ENCODE results near the gene PIK3CB. TPM values are rescaled to one million over a fixed set of nuclear protein-coding genes. Genes with fewer than 3 reads are reported as not detected.

The PIK3CB gene
- polyA plus RNA-seq, 3 donors, result 14.1 to 33.6 (median 20.4) TPM

- H3K27ac ChIP-seq (ENCODE audit: low read depth in 1 of 2, low read length in 2 of 2), result no peak overlapping the region
- TF ChIP-seq, protein P1, sequence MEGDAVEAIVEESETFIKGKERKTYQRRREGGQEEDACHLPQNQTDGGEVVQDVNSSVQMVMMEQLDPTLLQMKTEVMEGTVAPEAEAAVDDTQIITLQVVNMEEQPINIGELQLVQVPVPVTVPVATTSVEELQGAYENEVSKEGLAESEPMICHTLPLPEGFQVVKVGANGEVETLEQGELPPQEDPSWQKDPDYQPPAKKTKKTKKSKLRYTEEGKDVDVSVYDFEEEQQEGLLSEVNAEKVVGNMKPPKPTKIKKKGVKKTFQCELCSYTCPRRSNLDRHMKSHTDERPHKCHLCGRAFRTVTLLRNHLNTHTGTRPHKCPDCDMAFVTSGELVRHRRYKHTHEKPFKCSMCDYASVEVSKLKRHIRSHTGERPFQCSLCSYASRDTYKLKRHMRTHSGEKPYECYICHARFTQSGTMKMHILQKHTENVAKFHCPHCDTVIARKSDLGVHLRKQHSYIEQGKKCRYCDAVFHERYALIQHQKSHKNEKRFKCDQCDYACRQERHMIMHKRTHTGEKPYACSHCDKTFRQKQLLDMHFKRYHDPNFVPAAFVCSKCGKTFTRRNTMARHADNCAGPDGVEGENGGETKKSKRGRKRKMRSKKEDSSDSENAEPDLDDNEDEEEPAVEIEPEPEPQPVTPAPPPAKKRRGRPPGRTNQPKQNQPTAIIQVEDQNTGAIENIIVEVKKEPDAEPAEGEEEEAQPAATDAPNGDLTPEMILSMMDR (IDR thresholded peaks at IDR 0.05), result no peak
- WGBS (ENCODE audit: insufficient coverage), result no CpG with 5 or more reads among the region's 4 CpGs
- Mint-ChIP-seq H3K36me3 (peaks cover 54 to 85% of the 10 kb centered on the region in 2 donors), H3K9me3 (no peaks in the 10 kb centered on the region), H3K27ac (no peak overlapping the region), H3K27me3 (ENCODE audit: low read depth in 3 of 3) (no peaks in the 10 kb centered on the region), H3K4me1 (peaks cover 12% of the 10 kb centered on the region), H3K4me3 (no peak overlapping the region)
- H3K9ac ChIP-seq (ENCODE audit: insufficient read depth, low read length, poor library complexity, severe bottlenecking), result no peak overlapping the region
- intact Hi-C loops (cut with micrococcal nuclease), result no loop called here
- H2AFZ ChIP-seq (ENCODE audit: insufficient read depth, low read depth, low read length, poor library complexity, severe bottlenecking), result no peak overlapping the region
- no peak overlapping the region for H3K4me3 ChIP-seq (replicated peaks in 1 of 3; ENCODE audit: low read depth in 2 of 3, low read length in 3 of 3)
- no peaks in the 10 kb centered on the region for H3K9me3 ChIP-seq (replicated peaks in 1 of 2; ENCODE audit: control insufficient read depth in 1 of 2, insufficient read depth in 1 of 2, low read length in 2 of 2)
- H3K36me3 ChIP-seq (replicated peaks in 1 of 2; ENCODE audit: control insufficient read depth in 1 of 2, insufficient read depth in 2 of 2, low read length in 2 of 2), result peaks cover 58 to 92% of the 10 kb centered on the region in 2 donors
- no peaks in the 10 kb centered on the region for H3K4me1 ChIP-seq (ENCODE audit: control insufficient read depth in 1 of 2, insufficient read depth in 2 of 2, low read length in 2 of 2)
- no peak for DNase-seq
- no peak overlapping the region for H3K4me2 ChIP-seq (replicated peaks; ENCODE audit: extremely low read depth, low read length, poor library complexity, severe bottlenecking)
- no peaks in the 10 kb centered on the region for H3K79me2 ChIP-seq (ENCODE audit: insufficient read depth, low read length)
- no peaks in the 10 kb centered on the region for H3K27me3 ChIP-seq (ENCODE audit: control insufficient read depth in 2 of 2, insufficient read depth in 2 of 2, low read length in 2 of 2)
- H4K20me1 ChIP-seq (ENCODE audit: insufficient read depth, low read length), result no peaks in the 10 kb centered on the region
Measured at GRCh38 chr3:138684396-138684795, 150.3 kb downstream of the PIK3CB start.

- no peaks in the 10 kb centered on the region for H3K27me3 ChIP-seq (ENCODE audit: control insufficient read depth in 2 of 2, insufficient read depth in 2 of 2, low read length in 2 of 2)
- H3K4me3 ChIP-seq (replicated peaks in 1 of 3; ENCODE audit: low read depth in 2 of 3, low read length in 3 of 3), result no peak overlapping the region
- no peak overlapping the region for H2AFZ ChIP-seq (ENCODE audit: insufficient read depth, low read depth, low read length, poor library complexity, severe bottlenecking)
- Mint-ChIP-seq H3K9me3 (peaks cover 0 to 5% (median 2%) of the 10 kb centered on the region in 7 donors), H3K27ac (no peak overlapping the region), H3K4me3 (no peak overlapping the region), H3K27me3 (ENCODE audit: low read depth in 3 of 3) (no peaks in the 10 kb centered on the region), H3K36me3 (peaks cover 51 to 79% of the 10 kb centered on the region in 2 donors), H3K4me1 (peaks cover 5% of the 10 kb centered on the region)
- H3K27ac ChIP-seq (ENCODE audit: low read depth in 1 of 2, low read length in 2 of 2), result no peak overlapping the region
- H3K9me3 ChIP-seq (replicated peaks in 1 of 2; ENCODE audit: control insufficient read depth in 1 of 2, insufficient read depth in 1 of 2, low read length in 2 of 2), result peaks cover 4% of the 10 kb centered on the region in 2 donors
- intact Hi-C loops (cut with micrococcal nuclease), result no loop called here
- H3K9ac ChIP-seq (ENCODE audit: insufficient read depth, low read length, poor library complexity, severe bottlenecking), result no peak overlapping the region
- no peaks in the 10 kb centered on the region for H3K4me1 ChIP-seq (ENCODE audit: control insufficient read depth in 1 of 2, insufficient read depth in 2 of 2, low read length in 2 of 2)
- DNase-seq, result no peak
- H3K36me3 ChIP-seq (replicated peaks in 1 of 2; ENCODE audit: control insufficient read depth in 1 of 2, insufficient read depth in 2 of 2, low read length in 2 of 2), result peaks cover 67 to 86% of the 10 kb centered on the region in 2 donors
- no peaks in the 10 kb centered on the region for H4K20me1 ChIP-seq (ENCODE audit: insufficient read depth, low read length)
- no peaks in the 10 kb centered on the region for H3K79me2 ChIP-seq (ENCODE audit: insufficient read depth, low read length)
- no peak overlapping the region for H3K4me2 ChIP-seq (replicated peaks; ENCODE audit: extremely low read depth, low read length, poor library complexity, severe bottlenecking)
- TF ChIP-seq, protein P1 (IDR thresholded peaks at IDR 0.05), result no peak
Measured at GRCh38 chr3:138682648-138683047, 152.1 kb downstream of the PIK3CB start.

Measured in CD14-positive monocyte (primary cell).